Measurements from ENCODE around the gene GARNL3.

GARNL3 gene

GRCh38 chr9:127346584-127346983, 82.0 kb downstream of the GARNL3 start:
- Histone ChIP-seq H3K36me3 (ENCODE audit: control insufficient read depth, insufficient read depth, low read length) (no peaks in the 10 kb centered on the region), H3K9me3 (ENCODE audit: control insufficient read depth, low read length) (no peaks in the 10 kb centered on the region), H3K4me3 (ENCODE audit: insufficient read depth, low read depth, low read length) (no peak overlapping the region), H3K27me3 (ENCODE audit: control insufficient read depth, insufficient read depth, low read length, poor library complexity, severe bottlenecking) (no peaks in the 10 kb centered on the region), H3K4me1 (ENCODE audit: control insufficient read depth, insufficient read depth, low read length) (no peaks in the 10 kb centered on the region), H3K27ac (ENCODE audit: insufficient read depth, low read depth, low read length, poor library complexity, severe bottlenecking) (no peak overlapping the region)
- 93 to 94% methylated on average over 6 of the region's 6 CpGs for WGBS, 2 experiments

- Histone ChIP-seq H3K4me3 (ENCODE audit: insufficient read depth, low read depth, low read length) (no peak overlapping the region), H3K4me1 (ENCODE audit: control insufficient read depth, insufficient read depth, low read length) (no peaks in the 10 kb centered on the region), H3K27me3 (ENCODE audit: control insufficient read depth, insufficient read depth, low read length, poor library complexity, severe bottlenecking) (no peaks in the 10 kb centered on the region), H3K9me3 (ENCODE audit: control insufficient read depth, low read length) (no peaks in the 10 kb centered on the region), H3K36me3 (ENCODE audit: control insufficient read depth, insufficient read depth, low read length) (no peaks in the 10 kb centered on the region), H3K27ac (ENCODE audit: insufficient read depth, low read depth, low read length, poor library complexity, severe bottlenecking) (no peak overlapping the region)
- WGBS, 2 experiments: 89% methylated on average over 7 to 8 of the region's 8 CpGs
Observed at GRCh38 chr9:127347831-127348776, 83.5 kb downstream of the GARNL3 start.

- no peak overlapping the region for H3K27ac ChIP-seq (ENCODE audit: insufficient read depth, low read depth, low read length, poor library complexity, severe bottlenecking)
- WGBS, 2 experiments: 91 to 92% methylated on average over 12 of the region's 12 CpGs
- H3K4me1 ChIP-seq (ENCODE audit: control insufficient read depth, insufficient read depth, low read length): peaks cover 6% of the 10 kb centered on the region
- H3K9me3 ChIP-seq (ENCODE audit: control insufficient read depth, low read length): no peaks in the 10 kb centered on the region
- no peaks in the 10 kb centered on the region for H3K27me3 ChIP-seq (ENCODE audit: control insufficient read depth, insufficient read depth, low read length, poor library complexity, severe bottlenecking)
- H3K4me3 ChIP-seq (ENCODE audit: insufficient read depth, low read depth, low read length): no peak overlapping the region
- H3K36me3 ChIP-seq (ENCODE audit: control insufficient read depth, insufficient read depth, low read length): no peaks in the 10 kb centered on the region
Observed at GRCh38 chr9:127349483-127350113, 85.0 kb downstream of the GARNL3 start.

GRCh38 chr9:127351182-127352166, 86.9 kb downstream of the GARNL3 start:
- Histone ChIP-seq H3K27ac (ENCODE audit: insufficient read depth, low read depth, low read length, poor library complexity, severe bottlenecking) (no peak overlapping the region), H3K36me3 (ENCODE audit: control insufficient read depth, insufficient read depth, low read length) (no peaks in the 10 kb centered on the region), H3K4me1 (ENCODE audit: control insufficient read depth, insufficient read depth, low read length) (peaks cover 6% of the 10 kb centered on the region), H3K4me3 (ENCODE audit: insufficient read depth, low read depth, low read length) (no peak overlapping the region), H3K9me3 (ENCODE audit: control insufficient read depth, low read length) (no peaks in the 10 kb centered on the region), H3K27me3 (ENCODE audit: control insufficient read depth, insufficient read depth, low read length, poor library complexity, severe bottlenecking) (no peaks in the 10 kb centered on the region)
- 93 to 95% methylated on average over 4 of the region's 4 CpGs for WGBS, 2 experiments

- H3K4me1 ChIP-seq (ENCODE audit: control insufficient read depth, insufficient read depth, low read length): peaks cover 6% of the 10 kb centered on the region
- H3K36me3 ChIP-seq (ENCODE audit: control insufficient read depth, insufficient read depth, low read length): no peaks in the 10 kb centered on the region
- no peak overlapping the region for H3K4me3 ChIP-seq (ENCODE audit: insufficient read depth, low read depth, low read length)
- no peaks in the 10 kb centered on the region for H3K27me3 ChIP-seq (ENCODE audit: control insufficient read depth, insufficient read depth, low read length, poor library complexity, severe bottlenecking)
- WGBS, 2 experiments: 49 to 50% methylated on average over 5 of the region's 5 CpGs
- H3K9me3 ChIP-seq (ENCODE audit: control insufficient read depth, low read length): no peaks in the 10 kb centered on the region
- no peak overlapping the region for H3K27ac ChIP-seq (ENCODE audit: insufficient read depth, low read depth, low read length, poor library complexity, severe bottlenecking)
Observed at GRCh38 chr9:127353882-127354281, 89.3 kb downstream of the GARNL3 start.

GRCh38 chr9:127356906-127357305, 92.3 kb downstream of the GARNL3 start:
- peaks cover 6% of the 10 kb centered on the region for H3K4me1 ChIP-seq (ENCODE audit: control insufficient read depth, insufficient read depth, low read length)
- no peak overlapping the region for H3K4me3 ChIP-seq (ENCODE audit: insufficient read depth, low read depth, low read length)
- H3K27ac ChIP-seq (ENCODE audit: insufficient read depth, low read depth, low read length, poor library complexity, severe bottlenecking): no peak overlapping the region
- H3K27me3 ChIP-seq (ENCODE audit: control insufficient read depth, insufficient read depth, low read length, poor library complexity, severe bottlenecking): no peaks in the 10 kb centered on the region
- H3K9me3 ChIP-seq (ENCODE audit: control insufficient read depth, low read length): no peaks in the 10 kb centered on the region
- H3K36me3 ChIP-seq (ENCODE audit: control insufficient read depth, insufficient read depth, low read length): no peaks in the 10 kb centered on the region
- 94 to 97% methylated on average over 4 of the region's 4 CpGs for WGBS, 2 experiments

- Histone ChIP-seq H3K4me3 (ENCODE audit: insufficient read depth, low read depth, low read length) (no peak overlapping the region), H3K27me3 (ENCODE audit: control insufficient read depth, insufficient read depth, low read length, poor library complexity, severe bottlenecking) (no peaks in the 10 kb centered on the region), H3K36me3 (ENCODE audit: control insufficient read depth, insufficient read depth, low read length) (no peaks in the 10 kb centered on the region), H3K27ac (ENCODE audit: insufficient read depth, low read depth, low read length, poor library complexity, severe bottlenecking) (no peak overlapping the region), H3K4me1 (ENCODE audit: control insufficient read depth, insufficient read depth, low read length) (peaks cover 6% of the 10 kb centered on the region), H3K9me3 (ENCODE audit: control insufficient read depth, low read length) (no peaks in the 10 kb centered on the region)
- WGBS, 2 experiments: 92 to 94% methylated on average over 3 of the region's 3 CpGs
Observed at GRCh38 chr9:127358023-127358535, 93.5 kb downstream of the GARNL3 start.

- no peaks in the 10 kb centered on the region for H3K9me3 ChIP-seq (ENCODE audit: control insufficient read depth, low read length)
- no peaks in the 10 kb centered on the region for H3K36me3 ChIP-seq (ENCODE audit: control insufficient read depth, insufficient read depth, low read length)
- H3K27ac ChIP-seq (ENCODE audit: insufficient read depth, low read depth, low read length, poor library complexity, severe bottlenecking): no peak overlapping the region
- no peaks in the 10 kb centered on the region for H3K27me3 ChIP-seq (ENCODE audit: control insufficient read depth, insufficient read depth, low read length, poor library complexity, severe bottlenecking)
- H3K4me3 ChIP-seq (ENCODE audit: insufficient read depth, low read depth, low read length): no peak overlapping the region
- WGBS, 2 experiments: 97 to 99% methylated on average over 3 of the region's 3 CpGs
- H3K4me1 ChIP-seq (ENCODE audit: control insufficient read depth, insufficient read depth, low read length): peaks cover 5% of the 10 kb centered on the region
Observed at GRCh38 chr9:127358770-127359169, 94.2 kb downstream of the GARNL3 start.

GRCh38 chr9:127360250-127360649, 95.7 kb downstream of the GARNL3 start:
- Histone ChIP-seq H3K4me1 (ENCODE audit: control insufficient read depth, insufficient read depth, low read length) (no peaks in the 10 kb centered on the region), H3K27ac (ENCODE audit: insufficient read depth, low read depth, low read length, poor library complexity, severe bottlenecking) (no peak overlapping the region), H3K36me3 (ENCODE audit: control insufficient read depth, insufficient read depth, low read length) (no peaks in the 10 kb centered on the region), H3K9me3 (ENCODE audit: control insufficient read depth, low read length) (no peaks in the 10 kb centered on the region), H3K27me3 (ENCODE audit: control insufficient read depth, insufficient read depth, low read length, poor library complexity, severe bottlenecking) (no peaks in the 10 kb centered on the region), H3K4me3 (ENCODE audit: insufficient read depth, low read depth, low read length) (no peak overlapping the region)
- WGBS, 2 experiments: 88% methylated on average over 8 of the region's 8 CpGs
